Natural killer cell (primary cell): ENCODE results near the gene DDX3X. TPM values are rescaled to one million over a fixed set of nuclear protein-coding genes. Genes with fewer than 3 reads are reported as not detected.

Source experiments
- ATAC-seq, 3 donors: fragments of 150-1000 bp in 2 of 3; fragments of 200-7000 bp in 1 of 3; cut with Tn5 transposase; 1 replicate in 1 of 3; 2 replicates in 2 of 3; pipeline ENCODE4 v1.10.0; 2021; ENCODE audit warnings: mild to moderate bottlenecking in 2 of 3, moderate library complexity in 2 of 3
- DNase-seq, 2 donors: peaks; one replicate each; pipeline versions ENCODE4 v3.0.0 to v3.0.0-alpha.2; 2013 to 2021; ENCODE audit warnings: mixed read lengths in 1 of 2
- H3K27ac ChIP-seq: one replicate; pipeline ENCODE4 v1.5.1; 2013; ENCODE audit warnings: mild to moderate bottlenecking, low read length
- H3K27me3 ChIP-seq: one replicate; pipeline ENCODE4 v1.6.1; 2013; ENCODE audit warnings: low read length; ENCODE audit not compliant: control insufficient read depth, insufficient read depth
- H3K36me3 ChIP-seq: one replicate; pipeline ENCODE4 v1.6.1; 2013; ENCODE audit warnings: low read length; ENCODE audit not compliant: control insufficient read depth, insufficient read depth
- H3K4me1 ChIP-seq: one replicate; pipeline ENCODE4 v1.6.1; 2013; ENCODE audit warnings: low read length; ENCODE audit not compliant: control insufficient read depth, insufficient read depth
- H3K4me3 ChIP-seq: one replicate; pipeline ENCODE4 v1.5.1; 2013; ENCODE audit warnings: low read length
- H3K9me3 ChIP-seq: one replicate; pipeline ENCODE4 v1.6.1; 2013; ENCODE audit warnings: low read length; ENCODE audit not compliant: control insufficient read depth, insufficient read depth
- H3K27ac Mint-ChIP-seq, 2 donors: one replicate each; pipeline ENCODE4 v1.8.0; 2022; ENCODE audit warnings: mild to moderate bottlenecking in 2 of 2, mixed read lengths in 2 of 2, moderate library complexity in 1 of 2
- H3K27me3 Mint-ChIP-seq, 2 donors: one replicate each; pipeline ENCODE4 v1.8.0; 2022; ENCODE audit warnings: low read depth in 2 of 2, mixed read lengths in 2 of 2
- H3K36me3 Mint-ChIP-seq: one replicate; pipeline ENCODE4 v1.8.0; 2022; ENCODE audit warnings: mixed read lengths
- H3K4me1 Mint-ChIP-seq, 2 donors: one replicate each; pipeline ENCODE4 v1.8.0; 2022; ENCODE audit warnings: mixed read lengths in 2 of 2
- H3K4me3 Mint-ChIP-seq: one replicate; pipeline ENCODE4 v1.8.0; 2022; ENCODE audit warnings: mild to moderate bottlenecking, moderate library complexity, mixed read lengths
- H3K9me3 Mint-ChIP-seq, 2 donors: one replicate each; pipeline ENCODE4 v1.8.0; 2022; ENCODE audit warnings: mixed read lengths in 2 of 2
- WGBS: methylation state at CpG from one replicate; pipeline ENCODE4 v1.1.7; 2013; ENCODE audit warnings: missing lambda C conversion rate; ENCODE audit not compliant: insufficient coverage; 5-methylcytosine and 5-hydroxymethylcytosine counted together
- intact Hi-C: fragments of 100-400 bp; cut with micrococcal nuclease; formaldehyde crosslinking; loops from one replicate; pipeline ENCODE4 v1.14.2; 2022
- total RNA-seq, 4 donors: library from RNA; stranded (reverse); fragments of 120-200 nt in 1 of 4; gene quantifications; one replicate each; pipeline versions ENCODE4 v1.2.3 to v1.2.4, GENCODE V29; 2013 to 2022
- TF ChIP-seq, protein P1 (sequence below): fragments of 200-600 bp; IDR thresholded peaks from one replicate; pipeline ENCODE4 v1.8.0; 2022; ENCODE audit warnings: antibody characterized with exemption

Gene DDX3X
- total RNA-seq, 3 donors from 2014 or later (not counting 1 experiment from before 2014, with no cell fraction given), result 695 to 1,297 (median 1,054) TPM

GRCh38 chrX:41291309-41291708 lies 42.7 kb upstream of the DDX3X start:
- Mint-ChIP-seq H3K27ac (no peak overlapping the region), H3K36me3 (no peaks in the 10 kb centered on the region), H3K9me3 (no peaks in the 10 kb centered on the region), H3K4me1 (no peaks in the 10 kb centered on the region), H3K4me3 (no peak overlapping the region), H3K27me3 (no peaks in the 10 kb centered on the region)
- TF ChIP-seq, protein P1, sequence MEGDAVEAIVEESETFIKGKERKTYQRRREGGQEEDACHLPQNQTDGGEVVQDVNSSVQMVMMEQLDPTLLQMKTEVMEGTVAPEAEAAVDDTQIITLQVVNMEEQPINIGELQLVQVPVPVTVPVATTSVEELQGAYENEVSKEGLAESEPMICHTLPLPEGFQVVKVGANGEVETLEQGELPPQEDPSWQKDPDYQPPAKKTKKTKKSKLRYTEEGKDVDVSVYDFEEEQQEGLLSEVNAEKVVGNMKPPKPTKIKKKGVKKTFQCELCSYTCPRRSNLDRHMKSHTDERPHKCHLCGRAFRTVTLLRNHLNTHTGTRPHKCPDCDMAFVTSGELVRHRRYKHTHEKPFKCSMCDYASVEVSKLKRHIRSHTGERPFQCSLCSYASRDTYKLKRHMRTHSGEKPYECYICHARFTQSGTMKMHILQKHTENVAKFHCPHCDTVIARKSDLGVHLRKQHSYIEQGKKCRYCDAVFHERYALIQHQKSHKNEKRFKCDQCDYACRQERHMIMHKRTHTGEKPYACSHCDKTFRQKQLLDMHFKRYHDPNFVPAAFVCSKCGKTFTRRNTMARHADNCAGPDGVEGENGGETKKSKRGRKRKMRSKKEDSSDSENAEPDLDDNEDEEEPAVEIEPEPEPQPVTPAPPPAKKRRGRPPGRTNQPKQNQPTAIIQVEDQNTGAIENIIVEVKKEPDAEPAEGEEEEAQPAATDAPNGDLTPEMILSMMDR, result no peak
- no peak overlapping the region for H3K4me3 ChIP-seq
- H3K9me3 ChIP-seq, result peaks cover 2% of the 10 kb centered on the region
- DNase-seq (no peak), ATAC-seq (no peak)
- H3K27ac ChIP-seq, result no peak overlapping the region
- intact Hi-C loops, result no loop called here
- no peaks in the 10 kb centered on the region for H3K36me3 ChIP-seq
- no peaks in the 10 kb centered on the region for H3K4me1 ChIP-seq
- no peaks in the 10 kb centered on the region for H3K27me3 ChIP-seq

DNA sequence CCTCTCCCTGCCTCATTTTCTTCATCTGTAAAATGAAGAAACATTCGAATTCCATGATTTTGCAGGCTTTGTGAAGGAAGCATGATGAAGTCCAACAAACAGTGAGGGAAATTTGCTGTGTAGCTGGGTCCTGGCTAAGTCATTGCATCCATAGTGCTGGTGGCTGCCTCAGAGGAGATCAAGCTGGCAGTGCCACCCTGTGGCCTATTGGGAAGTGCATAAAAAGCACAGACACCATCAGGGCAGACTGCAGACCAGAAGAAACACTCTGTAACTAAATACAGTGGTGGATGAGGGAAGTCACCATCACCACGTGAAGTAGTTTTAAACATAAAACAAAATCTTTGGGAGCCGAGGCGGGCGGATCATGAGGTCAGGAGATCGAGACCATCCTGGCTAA lies 40.7 kb upstream of the DDX3X start:
- H3K27me3 ChIP-seq, result no peaks in the 10 kb centered on the region
- no peak overlapping the region for H3K27ac Mint-ChIP-seq
- DNase-seq (peak in 1 of 2 donors; percentile 19), ATAC-seq (peak in 2 of 3 donors; percentile 55 to 57)
- no peaks in the 10 kb centered on the region for H3K4me1 Mint-ChIP-seq
- H3K36me3 Mint-ChIP-seq, result no peaks in the 10 kb centered on the region
- no peaks in the 10 kb centered on the region for H3K36me3 ChIP-seq
- H3K4me3 Mint-ChIP-seq, result no peak overlapping the region
- no peak overlapping the region for H3K27ac ChIP-seq
- no peak overlapping the region for H3K4me3 ChIP-seq
- H3K9me3 Mint-ChIP-seq, result no peaks in the 10 kb centered on the region
- H3K9me3 ChIP-seq, result peaks cover 2% of the 10 kb centered on the region
- intact Hi-C loops, result no loop called here
- TF ChIP-seq, protein P1, result no peak
- WGBS, result 80% methylated on average over 2 of the region's 6 CpGs
- H3K27me3 Mint-ChIP-seq, result no peaks in the 10 kb centered on the region
- H3K4me1 ChIP-seq, result no peaks in the 10 kb centered on the region

- Mint-ChIP-seq H3K36me3 (no peaks in the 10 kb centered on the region), H3K4me3 (no peak overlapping the region), H3K27me3 (peaks cover 0 to 12% of the 10 kb centered on the region in 2 donors), H3K4me1 (no peaks in the 10 kb centered on the region), H3K27ac (no peak overlapping the region), H3K9me3 (no peaks in the 10 kb centered on the region)
- Histone ChIP-seq H3K27me3 (no peaks in the 10 kb centered on the region), H3K4me1 (no peaks in the 10 kb centered on the region), H3K27ac (no peak overlapping the region), H3K9me3 (no peaks in the 10 kb centered on the region), H3K4me3 (no peak overlapping the region), H3K36me3 (no peaks in the 10 kb centered on the region)
- no peak for ATAC-seq
- TF ChIP-seq, protein P1, result no peak
- intact Hi-C loops, result no loop called here
- 93% methylated on average over 5 of the region's 5 CpGs for WGBS
- no peak for DNase-seq
Measured at GRCh38 chrX:41300758-41301437, 33.1 kb upstream of the DDX3X start.

DNA sequence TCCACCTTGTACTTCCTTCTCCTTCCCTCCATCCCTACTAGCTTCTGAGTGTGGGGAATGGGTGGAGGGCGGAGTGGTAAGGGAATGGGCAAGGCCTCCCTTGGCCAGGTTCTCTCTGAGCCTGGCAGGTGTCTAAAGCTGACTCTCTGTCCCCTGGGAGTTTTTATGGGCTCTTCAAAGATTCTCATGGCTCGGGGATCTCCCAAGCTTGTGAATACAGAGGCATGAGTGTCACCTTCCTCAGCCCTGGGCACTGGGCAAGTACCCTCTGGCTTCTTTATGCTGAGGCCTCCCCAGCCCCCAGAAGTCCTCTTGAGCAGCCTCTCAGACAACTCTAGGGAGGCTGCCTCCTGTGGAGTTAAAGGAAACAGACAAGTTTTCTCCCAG lies 32.5 kb upstream of the DDX3X start:
- TF ChIP-seq, protein P1, result no peak
- 67% methylated on average over 1 of the region's 2 CpGs for WGBS
- H3K27ac Mint-ChIP-seq, result no peak overlapping the region

More for the DNA sequence above, 32.5 kb upstream of the DDX3X start:
- Mint-ChIP-seq H3K36me3 (no peaks in the 10 kb centered on the region), H3K4me3 (no peak overlapping the region), H3K27me3 (peaks cover 0 to 12% of the 10 kb centered on the region in 2 donors), H3K9me3 (no peaks in the 10 kb centered on the region), H3K4me1 (no peaks in the 10 kb centered on the region)
- Histone ChIP-seq H3K36me3 (no peaks in the 10 kb centered on the region), H3K4me3 (no peak overlapping the region), H3K27me3 (no peaks in the 10 kb centered on the region), H3K27ac (no peak overlapping the region), H3K4me1 (no peaks in the 10 kb centered on the region), H3K9me3 (no peaks in the 10 kb centered on the region)
- no peak for DNase-seq
- intact Hi-C loops, result no loop called here
- no peak for ATAC-seq
